HG02678 (cell line): Measurements from ENCODE around the gene CCDC85A.

ENCODE experiments used
- ATAC-seq: cut with Tn5 transposase; IDR thresholded peaks from one replicate; pipeline ENCODE4 v1.9.1; 2021; ENCODE audit warnings: mild to moderate bottlenecking, moderate library complexity; ENCODE audit not compliant: unreplicated experiment

The CCDC85A gene

DNA sequence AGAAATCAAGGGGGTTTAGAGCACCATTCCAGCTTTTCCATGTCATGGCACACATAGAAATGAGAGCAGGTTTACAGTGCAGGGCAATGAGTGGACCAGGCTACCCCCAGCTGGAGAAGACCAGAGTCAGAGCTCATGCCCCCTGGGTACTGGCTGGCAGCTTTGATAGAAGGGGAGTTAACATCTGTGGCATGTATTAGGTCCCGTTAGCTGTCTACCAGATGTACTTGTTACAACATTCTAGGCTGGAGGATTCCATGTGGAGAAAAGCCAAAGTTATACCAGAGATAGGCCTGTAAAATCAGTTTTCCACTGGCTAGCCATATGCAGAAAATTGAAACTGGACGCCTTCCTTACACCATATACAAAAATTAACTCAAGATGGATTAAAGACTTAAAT, 109.2 kb downstream of the CCDC85A start:
- no peak for ATAC-seq

DNA sequence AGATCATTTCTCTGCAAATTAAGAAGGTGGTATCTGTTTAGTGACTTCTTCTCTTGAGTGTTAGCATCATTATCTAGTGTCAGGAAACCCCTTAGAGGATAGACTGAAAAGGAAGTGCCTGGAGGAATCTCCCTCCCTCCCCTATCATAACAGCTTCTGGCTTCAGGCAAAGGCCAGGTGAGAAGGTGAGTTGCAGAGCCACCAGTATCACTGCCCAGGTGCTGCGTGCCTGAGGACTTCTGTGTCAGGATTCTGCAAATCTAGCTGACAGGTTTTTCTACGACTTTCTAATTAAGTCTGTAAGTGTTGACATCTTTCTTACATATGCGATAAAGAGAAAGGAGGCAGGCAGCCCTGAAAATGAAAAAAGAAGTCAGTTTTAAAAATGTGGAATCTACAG, 111.9 kb downstream of the CCDC85A start:
- ATAC-seq = no peak

DNA sequence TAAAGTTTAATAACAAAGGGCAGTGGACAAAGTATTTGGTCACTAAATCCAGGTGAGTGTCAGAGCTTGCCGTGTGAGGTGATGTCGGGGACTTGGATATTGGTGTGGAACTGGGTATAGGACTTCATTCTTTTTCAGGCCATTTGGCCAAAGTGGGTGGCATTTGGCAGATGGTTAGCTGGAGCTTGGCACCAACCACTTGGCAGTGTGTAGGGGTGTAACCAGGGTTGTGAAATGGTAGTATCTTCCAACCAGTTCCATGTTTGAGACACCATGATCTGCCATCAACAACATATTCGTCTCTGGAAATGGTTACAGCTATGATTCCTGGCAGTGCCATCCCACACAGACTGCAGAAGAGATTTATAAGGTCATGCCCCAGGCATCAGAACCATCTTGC, 113.9 kb downstream of the CCDC85A start:
- ATAC-seq = no peak

DNA sequence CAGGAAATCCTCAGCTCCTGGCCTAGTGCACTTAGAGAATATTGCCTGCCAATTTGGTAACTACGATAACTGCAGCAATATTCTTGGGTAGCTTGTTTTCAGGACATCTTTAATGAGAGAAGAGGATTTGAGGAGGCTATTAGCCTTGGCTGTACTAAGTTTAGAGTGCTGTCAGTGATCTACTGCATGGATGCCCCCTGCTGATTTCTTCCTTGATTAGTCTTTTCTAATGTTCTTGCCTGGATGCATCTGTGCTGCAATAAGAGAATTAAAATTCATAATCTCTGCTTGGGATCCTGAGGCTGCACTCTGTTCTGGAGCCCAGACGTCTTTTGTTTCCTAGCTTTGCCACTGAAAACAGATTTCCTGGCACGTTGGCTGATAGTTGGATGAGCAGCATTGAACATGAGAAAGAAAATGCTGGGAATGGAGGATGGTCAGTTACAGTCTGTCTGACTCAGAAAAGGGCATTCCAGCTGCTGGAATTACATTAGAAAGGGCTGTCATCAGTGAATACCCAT, 115.4 kb downstream of the CCDC85A start:
- no peak for ATAC-seq

DNA sequence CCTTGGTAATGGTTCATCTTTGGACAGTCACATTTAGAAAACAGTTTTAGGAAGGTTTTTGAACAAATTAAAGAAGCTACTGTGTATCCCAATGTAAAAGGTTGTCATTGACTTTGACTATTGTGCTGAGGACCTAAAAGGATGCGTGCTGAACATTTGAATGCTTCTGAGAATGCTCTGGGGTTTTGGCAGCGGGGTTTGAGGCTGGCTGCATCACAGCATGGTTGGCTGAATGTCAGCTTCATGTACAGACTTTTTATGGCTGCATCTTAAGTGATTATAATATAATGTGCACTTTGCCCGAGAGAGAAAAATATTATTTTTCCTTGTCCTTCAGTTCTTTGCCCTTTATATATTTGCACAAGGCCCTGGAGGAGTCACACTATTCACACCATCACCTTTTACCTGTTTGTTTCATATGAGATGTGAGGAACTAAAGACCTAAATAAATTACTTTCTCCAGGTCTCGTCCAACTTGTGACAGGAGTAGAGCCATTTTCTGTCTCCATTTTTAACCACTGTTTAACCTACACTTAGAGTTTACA, 125.9 kb downstream of the CCDC85A start:
- no peak for ATAC-seq

DNA sequence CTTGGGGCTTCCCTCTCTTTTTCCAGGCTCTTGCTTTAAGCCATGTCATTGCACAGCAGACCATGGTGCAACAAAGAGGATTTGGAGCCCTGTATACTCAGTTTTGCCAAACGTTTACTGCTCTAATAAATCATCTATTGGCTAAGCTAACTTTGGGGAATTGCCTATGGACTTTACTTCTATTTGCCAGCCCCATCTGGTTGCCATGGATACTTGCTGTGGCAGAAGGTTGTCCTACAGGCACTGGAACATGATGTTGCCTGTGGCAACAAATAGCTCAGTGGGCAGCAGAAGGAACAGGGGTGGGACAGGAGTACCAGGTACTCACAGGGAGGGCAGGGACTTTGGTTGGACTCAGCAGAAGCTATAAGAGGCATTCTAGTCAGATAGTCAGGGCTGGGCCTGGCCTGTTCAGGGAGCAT, 129.7 kb downstream of the CCDC85A start:
- no peak for ATAC-seq

DNA sequence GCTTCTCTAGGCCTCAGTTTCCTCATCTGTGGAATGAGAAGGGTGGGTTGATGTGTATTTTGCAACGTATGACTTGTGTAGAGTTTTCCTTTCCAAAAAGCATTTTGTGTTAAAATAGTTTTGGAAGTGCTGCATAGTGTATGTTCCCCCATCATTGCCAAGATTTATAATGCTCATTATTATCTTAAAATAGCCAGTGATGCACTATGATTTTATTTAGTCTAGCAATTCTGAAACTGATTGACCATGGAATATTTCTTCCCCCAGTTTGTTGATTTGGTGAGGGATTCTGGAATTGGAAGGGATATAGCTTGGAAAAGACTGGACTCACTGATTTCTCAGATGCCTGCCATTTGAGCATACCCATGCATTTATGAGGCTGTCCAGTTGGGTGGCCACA, 130.6 kb downstream of the CCDC85A start:
- no peak for ATAC-seq

DNA sequence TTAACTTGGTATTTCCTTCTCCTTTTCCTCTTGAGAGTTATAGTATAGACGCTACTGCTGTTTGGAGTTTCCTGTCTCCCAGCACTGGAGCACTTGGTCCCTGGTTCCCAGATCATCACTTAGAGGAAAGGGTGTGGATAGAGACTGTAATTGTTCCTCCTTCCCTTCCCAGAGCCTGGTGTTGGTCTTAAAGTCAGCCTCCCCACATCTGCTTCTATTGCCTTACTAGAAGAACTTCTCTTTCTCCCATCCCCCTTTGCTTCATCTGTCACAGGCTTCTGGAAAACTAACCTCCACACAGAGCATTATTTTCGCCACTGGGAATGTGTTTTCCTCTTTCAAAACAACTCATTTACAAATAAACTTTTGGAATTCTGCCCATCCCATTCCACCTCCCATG, 131.0 kb downstream of the CCDC85A start:
- no peak for ATAC-seq

DNA sequence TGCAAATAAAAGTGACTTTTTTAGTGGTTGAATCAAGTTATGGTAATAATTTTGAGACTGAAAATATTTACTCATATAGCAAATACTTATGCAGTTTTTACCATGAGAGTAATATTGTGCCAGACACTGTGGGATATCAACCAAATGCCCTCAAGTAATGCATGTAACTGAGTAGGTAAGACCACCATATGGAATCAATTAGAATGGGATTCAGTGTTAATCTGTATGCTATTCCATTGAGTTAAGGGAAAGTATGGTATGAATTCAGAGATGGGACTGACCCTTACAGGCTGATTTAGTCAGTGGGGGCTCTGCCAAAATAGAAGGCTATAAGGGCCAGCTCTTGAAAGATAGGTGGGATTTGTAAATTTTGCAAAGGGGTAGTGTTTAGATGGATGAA, 131.6 kb downstream of the CCDC85A start:
- no peak for ATAC-seq

DNA sequence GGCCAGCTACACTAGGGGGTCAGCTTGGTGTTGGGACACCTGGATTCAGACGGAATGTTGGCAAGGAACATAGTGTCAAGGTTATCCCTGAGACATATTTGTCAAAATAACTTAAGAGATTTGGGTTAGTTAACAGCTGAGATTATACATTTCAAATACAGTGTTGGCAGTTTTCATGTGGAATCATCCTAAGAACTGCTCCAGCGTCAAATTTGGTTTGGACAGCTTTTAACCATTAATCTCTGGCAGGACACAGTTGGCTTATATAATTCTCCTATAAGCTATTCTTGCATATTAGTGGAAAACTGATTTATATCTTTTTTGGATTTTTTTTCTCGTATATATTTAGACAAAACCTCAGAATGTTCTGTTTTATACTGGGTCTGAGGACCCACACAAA, 132.2 kb downstream of the CCDC85A start:
- ATAC-seq = no peak

DNA sequence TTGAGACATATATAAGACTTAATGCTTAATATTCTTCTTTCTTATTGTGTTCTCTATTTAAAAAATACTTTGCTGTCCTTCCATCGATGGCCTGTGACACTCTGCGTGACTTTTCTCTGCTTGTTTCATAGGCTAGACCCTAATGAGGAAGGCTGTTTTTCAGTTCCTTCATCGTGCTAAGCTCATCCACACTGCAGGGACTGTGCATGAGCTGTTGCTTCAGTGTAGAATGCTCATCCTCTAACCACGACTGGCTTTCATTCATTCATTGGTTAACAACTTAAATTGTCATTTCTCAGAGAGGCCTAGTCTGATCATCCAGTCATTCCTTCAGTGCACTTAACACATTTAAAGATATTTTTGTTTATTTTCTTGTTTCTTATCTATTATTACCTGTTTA, 134.4 kb downstream of the CCDC85A start:
- ATAC-seq = no peak

DNA sequence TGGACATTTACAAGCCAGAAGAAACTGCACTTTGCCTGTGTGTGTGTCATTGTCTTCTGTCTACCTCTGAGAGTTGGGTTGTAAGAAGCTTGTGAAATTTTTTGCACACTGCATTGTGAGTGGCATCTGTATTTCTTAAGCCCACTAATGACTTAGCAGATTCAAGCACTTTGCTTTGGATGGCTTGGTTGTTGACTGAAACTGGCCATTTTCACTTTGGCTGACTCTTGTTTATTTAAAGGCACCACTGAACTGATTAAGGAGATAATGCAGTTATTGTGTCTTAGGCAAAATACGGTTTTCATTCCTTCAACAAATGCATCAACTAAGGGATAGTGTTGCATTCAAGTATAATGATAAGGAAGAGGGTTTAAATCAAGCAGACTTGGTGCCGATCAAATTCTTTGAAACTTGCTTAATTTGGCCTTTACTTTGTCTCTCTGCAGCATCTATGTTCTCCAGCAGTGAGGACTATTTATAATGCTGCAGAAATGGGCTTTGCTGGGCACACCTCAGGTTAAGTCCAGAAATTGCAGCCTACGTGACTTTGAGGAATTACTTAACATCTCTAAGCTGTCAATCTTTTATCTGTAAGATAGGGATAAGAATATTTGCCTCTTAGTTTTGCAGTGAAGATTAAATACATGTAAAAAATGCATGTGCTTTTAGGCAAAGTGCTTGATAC, 142.0 kb downstream of the CCDC85A start:
- no peak for ATAC-seq

DNA sequence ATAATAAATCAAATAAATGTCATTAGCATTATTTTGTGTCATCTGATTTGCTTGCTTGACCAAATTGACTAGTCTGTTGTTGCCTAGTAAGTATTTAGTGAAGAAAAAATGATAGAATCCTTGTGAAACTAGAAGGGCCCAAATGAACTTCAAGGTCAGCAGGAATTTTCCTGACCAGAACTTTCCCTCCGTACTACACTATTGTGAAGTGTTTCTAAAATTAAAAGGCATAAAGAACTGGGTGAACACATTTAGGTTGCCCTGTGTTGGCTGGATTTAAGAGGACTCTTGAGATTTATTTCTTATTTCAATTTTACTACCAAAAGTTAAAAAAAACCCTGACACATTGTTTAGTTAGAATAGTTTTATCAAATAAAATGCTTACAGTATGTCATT, 142.6 kb downstream of the CCDC85A start:
- no peak for ATAC-seq

DNA sequence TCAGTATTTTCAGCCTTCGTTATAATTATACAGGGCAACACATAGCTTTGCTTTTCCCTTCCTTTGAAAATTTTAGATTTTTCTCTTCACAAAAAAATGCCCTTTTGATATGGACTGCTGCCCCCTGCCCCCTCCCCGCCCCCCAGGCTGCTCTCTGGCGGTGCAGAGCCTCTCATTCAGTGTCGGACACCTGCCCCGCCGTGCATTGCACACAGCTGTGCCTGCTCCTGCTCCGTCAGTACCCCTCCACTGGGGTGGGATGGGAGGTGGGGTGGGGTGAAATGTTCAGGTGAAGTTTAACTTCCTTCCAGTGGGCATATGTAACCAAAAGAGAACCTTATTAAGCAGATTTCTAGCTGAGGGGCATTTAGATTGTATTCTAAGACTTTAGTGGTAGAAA, 148.0 kb downstream of the CCDC85A start:
- no peak for ATAC-seq

DNA sequence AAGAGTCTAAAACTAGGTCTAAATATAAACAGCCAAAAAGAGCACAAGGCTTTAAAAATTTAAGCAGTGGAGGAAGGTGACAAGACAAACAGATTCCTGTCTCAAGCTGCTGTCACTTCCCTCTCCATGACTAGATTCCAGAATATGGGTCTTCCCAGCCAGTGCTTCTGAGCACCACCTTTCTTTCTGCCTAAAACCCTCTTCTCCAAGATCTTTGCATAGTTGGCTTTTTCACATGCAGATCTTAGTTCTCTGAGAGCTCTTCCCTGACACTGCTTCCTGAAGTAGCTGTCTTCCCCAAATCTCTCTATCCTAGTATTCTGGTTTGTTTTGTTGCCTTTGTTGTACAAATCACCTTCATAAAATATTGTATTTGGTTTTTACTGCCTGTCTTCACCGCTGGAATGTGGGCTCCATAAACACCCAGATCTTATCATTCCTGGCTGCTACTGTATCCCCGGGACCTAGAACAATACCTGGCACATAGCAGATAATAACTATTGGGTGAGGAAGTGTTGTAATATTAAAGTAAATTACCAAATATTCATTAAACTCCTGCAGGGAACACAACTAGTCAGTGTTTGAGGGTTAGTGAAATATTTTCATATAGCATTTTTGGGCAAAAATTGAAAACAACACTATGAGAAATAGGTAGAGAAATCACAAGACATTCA, 150.2 kb downstream of the CCDC85A start:
- ATAC-seq = no peak

DNA sequence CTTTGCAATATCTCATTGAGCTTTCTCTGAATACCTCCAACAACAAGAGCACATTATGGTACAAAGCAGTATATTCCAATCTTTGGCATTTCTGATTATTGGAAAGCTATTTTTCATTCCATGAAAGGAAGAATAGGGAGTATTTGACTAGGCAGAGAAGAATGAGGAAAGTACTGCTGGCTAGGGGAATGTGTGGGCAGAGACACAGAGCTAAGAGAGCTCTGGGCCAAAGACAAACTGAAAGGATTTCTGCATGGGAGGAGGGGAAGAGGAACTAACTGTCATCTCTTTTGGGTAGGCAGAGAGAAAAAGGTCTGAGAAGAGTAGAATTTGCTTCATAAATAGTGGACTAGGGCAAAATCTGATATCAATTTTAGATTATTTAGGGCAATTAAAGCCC, 150.8 kb downstream of the CCDC85A start:
- ATAC-seq = no peak

DNA sequence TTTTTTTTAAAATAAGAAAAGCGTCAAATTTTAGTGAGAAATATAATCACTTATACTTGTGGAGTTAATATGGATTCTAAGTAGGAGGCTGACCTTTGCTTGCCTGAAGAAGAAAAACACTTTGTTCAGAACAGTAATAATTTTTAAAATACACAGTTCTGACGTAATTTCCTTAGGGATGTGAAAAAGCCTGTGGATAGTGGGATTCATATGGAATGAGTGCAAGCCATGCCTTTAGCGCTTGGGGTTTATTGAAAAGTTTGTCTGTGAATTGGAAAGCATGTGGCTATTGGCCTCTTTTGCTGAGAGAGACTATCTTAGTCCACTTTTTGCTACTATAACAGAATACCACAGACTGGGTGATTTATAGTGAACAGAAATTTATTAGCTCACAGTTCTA, 151.3 kb downstream of the CCDC85A start:
- no peak for ATAC-seq

DNA sequence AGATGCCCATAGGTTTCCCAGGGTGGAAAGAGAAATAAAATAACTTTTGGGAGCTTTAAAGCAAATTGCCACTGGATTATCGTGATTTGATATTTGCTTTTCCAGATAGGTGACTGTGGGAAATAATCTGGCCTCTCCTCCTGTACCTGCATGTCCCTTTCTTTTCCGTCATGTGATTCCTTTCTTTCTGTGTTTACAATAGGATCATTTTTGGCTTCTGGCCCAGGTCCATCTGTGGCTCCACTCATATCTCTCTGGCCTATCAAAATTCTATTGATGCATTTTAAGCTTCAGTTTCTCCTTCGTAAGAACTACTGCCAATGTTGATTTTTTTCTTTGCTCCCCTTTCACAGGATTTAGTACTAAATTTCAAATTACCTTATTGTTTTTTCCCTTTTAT, 153.6 kb downstream of the CCDC85A start:
- no peak for ATAC-seq

DNA sequence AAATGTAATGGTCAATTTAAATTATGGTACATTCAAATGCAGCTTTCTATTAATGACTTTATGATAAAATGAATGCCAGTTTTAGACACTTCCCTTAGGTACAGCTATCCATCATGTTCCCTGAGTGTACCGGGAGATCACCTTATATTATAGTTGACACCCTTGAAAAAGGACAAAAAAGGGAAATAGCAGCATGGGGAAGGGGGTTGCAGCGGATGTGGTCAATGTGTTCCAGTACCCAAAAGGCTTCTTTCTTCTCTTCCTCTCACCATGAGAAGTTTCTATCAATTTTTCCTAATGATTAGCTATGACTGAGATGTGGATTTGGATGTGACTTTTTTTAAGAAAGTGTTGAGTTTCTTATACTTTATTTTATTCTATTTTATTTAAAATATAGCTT, 154.4 kb downstream of the CCDC85A start:
- no peak for ATAC-seq

DNA sequence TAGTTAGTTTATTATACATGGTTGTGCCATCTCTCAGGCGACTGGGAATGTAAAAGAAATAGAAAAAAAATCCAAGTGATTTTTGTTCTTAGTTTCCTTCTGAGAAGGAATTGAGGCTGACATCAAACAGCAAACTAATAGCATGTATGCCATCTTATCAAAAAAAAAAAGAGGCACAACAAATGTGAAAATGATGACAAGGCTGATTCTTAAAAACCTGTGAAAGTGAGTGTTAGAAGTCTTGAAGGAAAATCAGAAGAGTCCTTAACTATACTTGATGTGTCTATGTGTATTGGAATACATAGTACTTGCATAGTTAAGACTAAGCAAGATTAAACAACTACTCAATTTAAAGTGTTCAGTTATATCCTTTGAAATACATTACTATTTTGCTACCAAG, 161.0 kb downstream of the CCDC85A start:
- no peak for ATAC-seq

DNA sequence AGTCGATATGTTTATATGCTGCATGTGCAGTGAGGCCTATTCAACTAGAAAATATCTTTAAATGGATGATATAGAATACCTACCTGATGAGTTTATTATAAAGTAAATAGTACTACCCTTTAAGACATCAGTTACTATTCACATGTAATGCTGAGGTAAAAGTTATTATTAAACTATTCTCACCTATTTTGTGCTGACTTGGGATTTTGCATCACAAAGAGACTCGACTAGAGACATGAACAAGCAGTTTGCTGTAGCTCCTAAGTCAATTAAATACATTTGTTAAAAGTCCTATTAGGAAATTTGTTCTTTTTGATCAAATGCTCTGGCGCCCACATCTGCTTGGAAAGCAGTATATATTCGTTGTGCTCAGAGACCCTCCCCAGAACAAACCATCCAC, 164.1 kb downstream of the CCDC85A start:
- ATAC-seq = no peak
